Measurements from ENCODE around the gene LPP. TPM values are rescaled to one million over a fixed set of nuclear protein-coding genes. Genes with fewer than 3 reads are reported as not detected.

LPP gene
- total RNA-seq, 1 experiment from 2014 or later, result 148 TPM

DNA sequence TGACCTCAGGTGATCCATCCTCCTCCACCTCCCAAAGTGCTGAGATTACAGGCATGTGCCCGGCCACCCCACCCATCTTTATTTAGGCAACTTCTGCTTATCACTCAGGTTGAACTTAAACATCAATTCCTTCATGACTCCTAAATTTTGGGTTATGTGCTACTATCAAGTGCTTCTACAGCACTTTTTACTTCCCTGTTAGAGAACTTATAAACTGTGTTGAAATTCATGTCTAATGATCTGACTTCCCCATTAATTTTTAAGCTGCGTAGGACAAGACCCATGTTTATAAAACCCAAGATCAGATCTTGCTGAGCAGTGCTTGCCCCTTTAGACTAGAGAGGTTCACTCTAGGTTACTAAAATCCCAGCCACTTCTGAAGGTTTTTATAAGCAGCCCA, 751.6 kb downstream of the LPP start:
- Histone ChIP-seq H3K79me2 (ENCODE audit: low read depth) (no peaks in the 10 kb centered on the region), H3K27ac (no peak overlapping the region), H2AFZ (no peak overlapping the region), H3K4me3 (no peak overlapping the region), H3F3A (ENCODE audit: insufficient read depth, low read depth) (peaks cover 5% of the 10 kb centered on the region; the same call in 1 of the 2 replicates), H3K4me1 (replicated peaks; ENCODE audit: insufficient read depth) (peaks cover 6% of the 10 kb centered on the region; the same call in 1 of the 2 replicates), H3K9me2 (ENCODE audit: insufficient read depth) (no peaks in the 10 kb centered on the region), H3K27me3 (ENCODE audit: insufficient read depth, low read depth) (no peaks in the 10 kb centered on the region), H3K9me3 (ENCODE audit: insufficient read depth, low read depth) (no peaks in the 10 kb centered on the region), H4K20me1 (ENCODE audit: insufficient read depth) (no peaks in the 10 kb centered on the region), H3K4me2 (no peak overlapping the region), H3K36me3 (ENCODE audit: low read depth) (no peaks in the 10 kb centered on the region)
- BruUV-seq (replicated peaks), result no TSS peak
- DNase-seq, result no peak
- ChIA-PET POLR2A (ENCODE audit: unreplicated experiment) (no interaction called here), CTCF (interaction anchor here (0.6 kb wide), 1 partner anchor 9 kb away, joined by 10 read pairs; no protein-coding TSS in a partner anchor)
- intact Hi-C loops (cut with micrococcal nuclease; ENCODE audit: unreplicated experiment), result no loop called here
- TF ChIP-seq EZH2 (IDR thresholded peaks at IDR 0.05; ENCODE audit: low read depth), result no peak
- TF ChIP-seq, protein P1, sequence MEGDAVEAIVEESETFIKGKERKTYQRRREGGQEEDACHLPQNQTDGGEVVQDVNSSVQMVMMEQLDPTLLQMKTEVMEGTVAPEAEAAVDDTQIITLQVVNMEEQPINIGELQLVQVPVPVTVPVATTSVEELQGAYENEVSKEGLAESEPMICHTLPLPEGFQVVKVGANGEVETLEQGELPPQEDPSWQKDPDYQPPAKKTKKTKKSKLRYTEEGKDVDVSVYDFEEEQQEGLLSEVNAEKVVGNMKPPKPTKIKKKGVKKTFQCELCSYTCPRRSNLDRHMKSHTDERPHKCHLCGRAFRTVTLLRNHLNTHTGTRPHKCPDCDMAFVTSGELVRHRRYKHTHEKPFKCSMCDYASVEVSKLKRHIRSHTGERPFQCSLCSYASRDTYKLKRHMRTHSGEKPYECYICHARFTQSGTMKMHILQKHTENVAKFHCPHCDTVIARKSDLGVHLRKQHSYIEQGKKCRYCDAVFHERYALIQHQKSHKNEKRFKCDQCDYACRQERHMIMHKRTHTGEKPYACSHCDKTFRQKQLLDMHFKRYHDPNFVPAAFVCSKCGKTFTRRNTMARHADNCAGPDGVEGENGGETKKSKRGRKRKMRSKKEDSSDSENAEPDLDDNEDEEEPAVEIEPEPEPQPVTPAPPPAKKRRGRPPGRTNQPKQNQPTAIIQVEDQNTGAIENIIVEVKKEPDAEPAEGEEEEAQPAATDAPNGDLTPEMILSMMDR (conservative IDR thresholded peaks at IDR 0.05), result no peak

DNA sequence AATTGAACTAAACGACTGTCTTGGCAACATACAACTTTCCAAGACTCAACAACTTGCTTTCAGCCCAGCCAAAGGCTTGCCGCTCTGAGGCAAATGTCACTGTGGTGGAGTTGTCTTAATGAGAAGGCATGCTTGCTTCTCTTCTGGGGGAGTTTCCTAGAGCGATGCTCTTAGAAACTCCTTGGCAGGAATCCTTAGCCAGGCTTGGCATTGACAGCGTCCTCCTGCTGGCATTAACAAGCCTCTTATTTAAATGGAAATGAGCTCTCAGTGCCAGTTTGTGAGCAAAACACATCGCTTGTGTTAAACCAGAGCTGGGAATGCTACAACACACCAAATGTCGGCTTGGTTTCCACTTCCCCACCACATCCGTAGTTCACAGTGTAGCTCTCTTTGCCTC, 752.3 kb downstream of the LPP start:
- no peaks in the 10 kb centered on the region for H3K79me2 ChIP-seq (ENCODE audit: low read depth)
- no peaks in the 10 kb centered on the region for H3K27me3 ChIP-seq (ENCODE audit: insufficient read depth, low read depth)
- TF ChIP-seq, protein P1 (conservative IDR thresholded peaks at IDR 0.05), result no peak
- no peak for TF ChIP-seq EZH2 (IDR thresholded peaks at IDR 0.05; ENCODE audit: low read depth)
- ChIA-PET POLR2A (ENCODE audit: unreplicated experiment) (no interaction called here), CTCF (no interaction called here)
- no peak overlapping the region for H3K4me3 ChIP-seq
- no peaks in the 10 kb centered on the region for H4K20me1 ChIP-seq (ENCODE audit: insufficient read depth)
- H3K4me2 ChIP-seq, result no peak overlapping the region
- H3K9me2 ChIP-seq (ENCODE audit: insufficient read depth), result no peaks in the 10 kb centered on the region
- no peak overlapping the region for H2AFZ ChIP-seq
- intact Hi-C loops (cut with micrococcal nuclease; ENCODE audit: unreplicated experiment), result no loop called here
- no peaks in the 10 kb centered on the region for H3K4me1 ChIP-seq (replicated peaks; ENCODE audit: insufficient read depth)
- H3K36me3 ChIP-seq (ENCODE audit: low read depth), result no peaks in the 10 kb centered on the region
- H3K27ac ChIP-seq, result no peak overlapping the region
- DNase-seq, result no peak
- H3K9me3 ChIP-seq (ENCODE audit: insufficient read depth, low read depth), result no peaks in the 10 kb centered on the region
- H3F3A ChIP-seq (ENCODE audit: insufficient read depth, low read depth), result peaks cover under 1% of the 10 kb centered on the region; the same call in 1 of the 2 replicates
- no TSS peak for BruUV-seq (replicated peaks)

DNA sequence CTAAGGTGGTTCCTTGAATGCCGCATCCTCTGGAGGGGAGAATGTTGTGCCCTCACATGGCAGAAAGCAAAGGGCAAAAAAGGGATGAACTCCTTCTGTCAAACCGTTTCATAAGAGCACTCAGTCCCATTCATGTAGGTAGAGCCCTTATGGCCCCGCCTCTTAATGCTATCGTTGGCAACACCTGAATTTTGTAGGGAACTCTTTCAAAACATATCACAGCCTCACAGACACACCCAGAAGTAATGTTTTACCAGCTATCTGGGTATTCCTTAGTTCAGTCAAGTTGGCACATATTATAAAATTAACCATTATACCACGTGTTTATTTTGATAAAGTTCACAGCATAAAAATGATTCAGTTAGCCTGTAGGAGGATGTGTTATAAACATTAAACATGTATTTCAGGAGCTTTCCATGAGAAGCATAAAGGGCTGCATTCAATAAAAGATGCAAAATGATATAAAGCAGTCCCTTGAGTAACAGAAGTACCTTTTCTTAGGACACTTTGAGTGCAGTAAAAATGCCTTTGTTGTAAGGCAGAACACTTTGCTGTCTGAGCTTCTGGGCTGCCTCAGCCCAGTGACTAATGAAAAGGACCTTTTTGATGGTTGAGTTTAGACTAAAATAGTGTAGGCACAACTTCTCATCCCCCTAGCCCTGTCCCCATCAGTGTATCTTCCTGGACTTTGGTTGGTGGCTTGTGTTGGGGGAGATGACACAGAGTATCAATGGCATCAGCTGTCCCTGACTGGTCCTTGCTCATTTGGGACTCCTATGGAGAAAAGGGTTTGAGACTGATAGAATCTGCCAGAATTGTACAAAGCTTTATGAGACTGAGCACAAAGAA, 754.3 kb downstream of the LPP start:
- Histone ChIP-seq H3K4me1 (replicated peaks; ENCODE audit: insufficient read depth) (no peaks in the 10 kb centered on the region), H3K36me3 (ENCODE audit: low read depth) (no peaks in the 10 kb centered on the region), H3K27me3 (ENCODE audit: insufficient read depth, low read depth) (no peaks in the 10 kb centered on the region), H3K9me2 (ENCODE audit: insufficient read depth) (no peaks in the 10 kb centered on the region), H3K9me3 (ENCODE audit: insufficient read depth, low read depth) (no peaks in the 10 kb centered on the region), H3K4me2 (no peak overlapping the region), H3F3A (ENCODE audit: insufficient read depth, low read depth) (no peaks in the 10 kb centered on the region), H4K20me1 (ENCODE audit: insufficient read depth) (no peaks in the 10 kb centered on the region), H2AFZ (no peak overlapping the region), H3K79me2 (ENCODE audit: low read depth) (no peaks in the 10 kb centered on the region), H3K27ac (no peak overlapping the region), H3K4me3 (no peak overlapping the region)
- BruUV-seq (replicated peaks), result no TSS peak
- CTCF ChIA-PET, result no interaction called here
- no peak for DNase-seq
- intact Hi-C loops (cut with micrococcal nuclease; ENCODE audit: unreplicated experiment), result no loop called here
- POLR2A ChIA-PET (ENCODE audit: unreplicated experiment), result no interaction called here
- no peak for TF ChIP-seq EZH2 (IDR thresholded peaks at IDR 0.05; ENCODE audit: low read depth)
- TF ChIP-seq, protein P1 (conservative IDR thresholded peaks at IDR 0.05), result no peak

All from PC-9 (cell line).